NCI-H2196 treated with DMSO at 0.1 percent for 48 hours (cell line): Measurements from ENCODE around the gene RGS1.

ENCODE experiments used
- DNase-seq: peaks from one replicate; lab custom pipeline; 2025; ENCODE audit not compliant: unreplicated experiment; lab: John Stamatoyannopoulos, UW

Gene RGS1

GRCh38 chr1:192552760-192553191 lies 22.8 kb upstream of the RGS1 start:
- DNase-seq: no peak

GRCh38 chr1:192553741-192554140 lies 21.8 kb upstream of the RGS1 start:
- DNase-seq: no peak

- no peak for DNase-seq
Measured at GRCh38 chr1:192554904-192555303, 20.7 kb upstream of the RGS1 start.

GRCh38 chr1:192555399-192555798 lies 20.2 kb upstream of the RGS1 start:
- DNase-seq: no peak

- DNase-seq: no peak
Measured at GRCh38 chr1:192557841-192558595, 17.6 kb upstream of the RGS1 start.

- no peak for DNase-seq
Measured at GRCh38 chr1:192559115-192560006, 16.2 kb upstream of the RGS1 start.

GRCh38 chr1:192561301-192561700 lies 14.3 kb upstream of the RGS1 start:
- DNase-seq: no peak

GRCh38 chr1:192563129-192563528 lies 12.4 kb upstream of the RGS1 start:
- DNase-seq: no peak

- DNase-seq: no peak
Measured at GRCh38 chr1:192564099-192564498, 11.5 kb upstream of the RGS1 start.

GRCh38 chr1:192565946-192566345 lies 9.6 kb upstream of the RGS1 start:
- DNase-seq: no peak

GRCh38 chr1:192566657-192567056 lies 8.9 kb upstream of the RGS1 start:
- no peak for DNase-seq

- no peak for DNase-seq
Measured at GRCh38 chr1:192568063-192568462, 7.5 kb upstream of the RGS1 start.

GRCh38 chr1:192571668-192572067 lies 3.9 kb upstream of the RGS1 start:
- no peak for DNase-seq

GRCh38 chr1:192573499-192573898 lies 2.1 kb upstream of the RGS1 start:
- no peak for DNase-seq

GRCh38 chr1:192574073-192574472 lies 1.5 kb upstream of the RGS1 start:
- no peak for DNase-seq

GRCh38 chr1:192576190-192577144 lies 894 bp downstream of the RGS1 start:
- no peak for DNase-seq

- no peak for DNase-seq
Measured at GRCh38 chr1:192577145-192578140, 1.9 kb downstream of the RGS1 start.

GRCh38 chr1:192578144-192578909 lies 2.8 kb downstream of the RGS1 start:
- DNase-seq: no peak
